EL (cell line): ENCODE results near the gene BLNK.

Experiments used
- DNase-seq: peaks from one replicate; pipeline ENCODE4 v3.0.0-alpha.2; 2016

The BLNK gene

DNA sequence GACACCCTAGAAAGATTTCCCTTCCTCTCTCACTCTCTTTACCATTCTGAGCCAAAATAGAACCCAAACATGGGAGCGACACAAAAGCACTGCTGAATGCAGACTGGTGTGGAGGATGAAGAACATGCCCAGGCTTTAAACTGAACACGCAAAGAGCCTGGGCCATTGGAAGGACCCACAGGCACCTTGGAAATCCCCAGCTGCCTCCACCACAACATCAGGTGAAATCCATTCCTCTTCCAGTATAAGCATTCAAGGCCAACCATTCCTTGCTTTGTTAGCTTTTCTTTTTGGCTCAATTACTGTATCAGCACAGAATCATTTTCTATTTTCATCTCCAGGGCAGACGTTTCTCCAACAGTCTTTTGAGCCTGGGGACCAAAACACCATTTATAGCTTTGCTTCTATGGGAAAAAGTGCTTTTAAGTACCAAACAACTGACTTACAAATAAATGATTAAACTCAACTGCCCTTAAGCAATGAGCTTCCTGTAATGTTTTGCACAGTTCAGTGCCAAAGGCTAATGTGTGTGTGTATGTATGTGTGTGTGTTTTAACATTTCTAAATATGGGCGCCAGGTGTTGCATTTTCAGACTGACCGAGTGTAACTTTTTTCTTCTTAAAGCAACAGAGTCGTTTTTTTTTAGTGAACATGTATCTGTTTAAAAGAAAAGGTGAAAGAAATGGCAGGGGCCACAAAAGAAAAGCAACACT lies 16.2 kb upstream of the BLNK start:
- no peak for DNase-seq

DNA sequence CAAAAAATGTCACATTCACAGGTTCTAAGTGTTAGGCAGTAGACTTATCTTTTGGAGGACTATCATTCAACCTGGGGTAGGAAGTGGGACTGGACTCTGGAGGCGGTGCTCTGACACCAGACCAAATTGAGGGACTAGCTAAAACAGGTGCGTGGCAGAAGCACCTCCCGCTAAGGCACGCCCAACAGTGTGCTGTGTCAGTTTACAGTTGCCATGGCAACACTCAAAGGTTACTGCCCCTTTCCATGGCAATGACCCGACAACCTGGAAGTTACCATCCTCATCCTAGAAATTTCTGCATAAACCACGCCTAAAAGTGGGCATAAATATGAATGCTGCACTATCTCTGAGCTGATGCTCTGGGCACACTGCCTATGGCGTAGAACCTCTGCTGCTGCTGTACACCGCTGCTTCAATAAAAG lies 14.0 kb upstream of the BLNK start:
- DNase-seq = no peak

DNA sequence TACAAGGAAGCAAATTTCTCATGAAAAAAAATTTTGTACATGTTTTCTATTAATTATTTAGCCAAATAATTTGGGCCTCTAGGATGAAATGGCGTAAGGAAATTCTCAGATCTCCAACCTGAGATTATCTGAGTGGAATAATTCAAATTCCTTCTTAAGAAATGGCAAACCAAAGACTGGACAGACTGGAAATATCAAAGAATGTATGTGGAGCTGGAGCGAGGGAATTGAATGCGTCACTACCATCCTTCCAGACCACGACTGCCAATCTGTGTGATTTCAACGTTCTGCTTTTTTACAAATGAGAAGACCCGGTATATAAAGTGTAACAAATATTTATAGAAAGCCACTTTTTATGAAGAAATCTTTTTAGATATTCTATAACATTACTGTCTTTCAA lies 12.4 kb upstream of the BLNK start:
- DNase-seq = no peak

DNA sequence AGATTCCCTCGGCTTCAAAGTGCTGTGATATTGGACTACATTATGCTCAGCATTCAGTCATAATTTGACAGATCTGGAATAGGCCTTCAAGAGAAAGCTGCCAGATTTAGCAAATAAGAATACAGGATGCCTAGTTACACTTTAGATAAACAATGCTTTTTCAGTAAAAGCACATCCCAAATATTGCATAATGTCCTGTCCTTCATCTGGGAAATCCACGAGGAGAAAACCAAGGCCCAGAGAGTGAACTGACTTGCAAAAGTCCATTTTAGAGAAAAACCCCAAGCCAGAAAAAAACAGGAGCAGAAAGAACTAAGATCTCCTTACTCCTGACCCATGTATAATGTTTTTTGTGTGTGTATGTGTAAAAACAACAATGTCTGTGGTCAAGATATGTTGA lies 12.0 kb upstream of the BLNK start:
- no peak for DNase-seq

DNA sequence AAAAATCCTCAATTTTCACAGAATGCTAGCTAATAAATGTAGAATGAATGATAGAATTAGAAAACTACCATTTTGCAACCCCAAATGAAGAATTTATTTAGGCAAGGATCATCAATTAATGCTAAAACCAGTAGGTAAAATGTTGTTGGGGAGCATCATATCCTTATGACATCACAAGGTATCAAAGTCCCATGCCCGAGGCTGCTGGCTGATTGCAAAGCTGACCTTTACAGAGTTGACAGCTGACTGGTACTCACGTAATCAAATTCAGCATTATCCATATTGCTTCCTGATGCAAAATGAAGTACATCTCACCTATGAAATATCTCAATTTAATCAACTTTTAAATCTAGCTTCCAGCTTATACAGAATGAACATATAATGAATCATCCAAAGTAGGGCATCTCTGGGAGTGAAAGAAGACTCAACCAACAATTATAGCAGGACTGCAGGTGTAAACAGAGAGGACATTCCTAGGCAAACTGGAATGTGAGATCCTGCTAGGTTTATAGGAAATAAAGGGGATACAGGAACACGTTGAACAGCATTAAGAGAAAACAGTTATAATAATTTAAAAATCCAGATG lies 10.2 kb upstream of the BLNK start:
- no peak for DNase-seq

DNA sequence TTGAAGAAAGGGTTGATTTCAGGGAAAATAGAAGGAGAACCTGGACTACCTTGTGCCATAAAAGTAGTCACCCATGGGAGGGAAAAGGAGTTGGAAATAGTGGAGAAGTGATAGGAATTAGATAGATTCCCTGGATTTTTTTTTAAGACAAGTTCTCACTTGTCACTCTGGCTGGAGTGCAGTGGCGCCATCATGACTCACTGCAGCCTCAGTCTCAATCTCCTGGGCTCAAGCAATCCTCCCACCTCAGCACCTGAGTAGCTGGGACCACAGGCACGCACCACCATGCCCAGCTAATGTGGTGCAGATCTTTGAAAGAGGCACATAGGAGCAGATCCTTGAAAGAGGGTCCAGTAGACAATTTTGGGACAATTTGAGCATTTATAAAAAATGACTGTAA lies 9.5 kb upstream of the BLNK start:
- no peak for DNase-seq

DNA sequence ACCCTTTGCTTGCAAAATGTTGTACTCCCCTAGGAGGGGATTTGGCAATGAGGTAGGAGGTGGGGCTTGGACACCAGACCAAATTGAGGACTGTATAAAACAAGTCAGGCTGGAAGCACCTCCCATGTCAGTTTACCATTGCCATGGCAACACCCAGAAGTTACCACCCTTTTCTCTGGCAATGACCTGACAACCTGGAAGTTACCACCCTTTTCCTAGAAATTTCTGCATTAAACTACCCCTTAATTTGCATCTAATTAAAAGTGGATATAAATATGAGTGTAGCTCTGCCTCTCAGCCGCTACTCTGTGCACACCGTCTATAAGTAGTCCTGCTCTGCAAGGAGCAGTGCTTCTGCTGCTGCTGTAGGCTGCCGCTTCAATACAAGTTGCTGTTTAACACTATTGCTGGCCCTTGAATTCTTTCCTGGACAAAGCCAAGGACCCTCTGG lies 7.8 kb upstream of the BLNK start:
- no peak for DNase-seq

DNA sequence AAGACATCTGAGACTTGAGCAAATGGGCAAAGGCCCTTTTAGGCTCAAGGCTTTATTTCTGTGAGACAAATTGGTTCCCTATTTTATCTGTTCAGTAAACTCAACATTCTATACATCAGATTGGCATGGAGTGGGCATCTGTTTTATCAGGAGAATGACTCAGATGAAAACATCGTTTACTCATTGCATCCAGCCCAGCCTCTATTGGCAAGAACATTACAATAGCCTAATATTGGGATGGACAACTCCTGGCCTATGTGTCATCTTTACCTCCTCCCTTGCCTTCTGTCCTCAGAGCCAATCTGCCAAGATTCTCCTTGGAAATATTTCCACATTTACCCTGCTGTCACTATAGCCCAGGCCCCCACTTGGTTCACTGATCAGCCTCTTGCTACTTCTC lies 5.5 kb upstream of the BLNK start:
- no peak for DNase-seq

DNA sequence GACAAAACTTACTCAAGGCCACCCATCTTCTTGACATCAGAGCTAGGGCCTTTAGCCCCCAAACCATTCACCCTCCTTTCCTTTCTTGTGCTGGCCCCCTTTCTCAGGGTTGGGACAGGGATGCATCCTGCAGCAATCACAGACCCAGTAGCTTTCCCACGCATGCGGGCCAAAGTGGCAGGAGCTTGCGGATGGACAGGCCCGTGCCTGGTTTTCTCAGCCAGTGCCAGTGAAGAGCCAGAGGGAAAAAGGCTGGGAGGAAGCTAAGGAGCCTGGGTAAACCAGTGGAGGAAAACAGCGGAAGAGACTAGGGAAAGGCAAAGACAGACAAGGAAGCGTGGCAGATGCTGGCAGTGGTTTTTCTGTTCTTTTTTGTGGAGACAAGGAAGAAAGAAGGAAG lies 5.1 kb upstream of the BLNK start:
- DNase-seq = no peak

DNA sequence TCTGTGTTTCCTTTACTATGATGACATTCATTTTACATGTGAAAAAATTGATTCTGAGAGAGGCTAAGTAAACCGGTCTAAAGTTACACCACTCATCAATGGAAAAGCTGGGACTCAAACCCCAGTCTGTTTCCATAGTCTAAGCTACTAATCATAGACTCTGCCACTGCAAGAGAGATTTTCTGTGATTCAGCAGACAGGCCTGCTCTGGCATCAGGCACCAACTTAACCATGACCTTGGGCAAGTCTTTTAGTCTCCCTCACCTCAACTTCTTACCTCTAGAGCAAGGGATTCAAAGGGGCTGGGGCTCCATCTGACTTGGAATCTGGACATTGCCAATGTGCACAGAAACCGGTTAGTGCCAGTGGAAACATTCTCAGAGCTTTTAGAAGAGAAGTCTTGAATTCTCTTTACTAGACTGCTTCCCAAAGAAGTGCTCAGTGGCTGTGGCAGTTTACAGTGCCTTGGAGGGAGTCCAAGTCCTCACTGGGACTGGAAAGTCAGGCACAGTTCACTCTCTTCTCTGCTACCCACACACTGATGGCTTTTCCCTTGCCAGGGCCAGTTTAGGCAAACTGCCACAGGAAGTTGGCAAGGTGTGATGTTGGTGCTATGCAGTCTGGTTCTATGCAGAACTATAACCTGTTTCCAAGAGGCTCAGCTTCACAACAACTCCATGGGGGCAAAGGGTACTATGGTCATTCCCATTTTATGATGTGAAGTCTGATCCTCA lies 4.5 kb upstream of the BLNK start:
- no peak for DNase-seq

DNA sequence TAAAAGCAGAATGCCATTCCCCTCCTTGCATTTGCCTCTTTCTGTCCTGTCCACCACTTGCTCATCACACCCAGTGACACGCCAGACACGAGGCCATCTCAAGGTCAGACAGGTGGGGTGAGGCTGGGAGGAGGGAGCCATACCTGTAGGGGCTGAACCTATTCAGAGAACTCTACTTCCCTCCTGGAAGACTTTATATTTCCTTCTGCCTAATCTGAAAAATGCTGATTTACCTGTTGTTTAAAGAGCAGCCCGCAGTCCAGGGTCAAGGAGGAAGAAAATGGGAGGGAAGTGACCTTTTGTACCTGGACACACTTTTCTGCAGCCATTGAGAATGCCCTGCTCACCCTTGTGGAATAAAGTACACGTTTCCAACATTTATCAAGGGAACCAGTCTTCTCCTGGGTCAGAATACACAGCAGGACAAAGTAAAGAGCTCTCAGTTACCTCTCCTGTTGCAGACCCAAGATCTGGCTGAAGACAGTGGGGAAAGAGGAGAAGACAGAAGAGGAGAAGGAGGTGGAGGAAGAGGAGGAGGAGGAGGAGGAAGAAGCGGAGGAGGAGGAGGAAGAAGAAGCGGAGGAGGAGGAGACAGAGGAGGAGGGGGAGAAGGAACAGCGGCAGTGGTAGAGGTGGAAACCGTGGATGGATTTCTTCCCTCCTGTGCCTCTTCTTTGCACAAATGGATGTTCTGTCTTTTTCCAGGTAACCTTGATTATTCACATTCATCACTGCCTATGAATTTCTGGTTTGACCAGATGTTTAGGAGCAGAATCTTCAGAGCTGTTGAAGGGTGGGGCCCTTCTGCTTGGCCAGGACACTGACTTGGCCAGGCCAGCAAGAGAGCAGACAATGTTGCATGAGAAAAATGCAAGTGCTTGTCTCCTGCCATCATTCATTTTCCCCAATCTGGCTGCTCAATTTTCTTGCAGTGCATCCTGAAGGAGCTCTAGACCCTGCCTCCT lies 1.2 kb upstream of the BLNK start:
- DNase-seq = no peak

DNA sequence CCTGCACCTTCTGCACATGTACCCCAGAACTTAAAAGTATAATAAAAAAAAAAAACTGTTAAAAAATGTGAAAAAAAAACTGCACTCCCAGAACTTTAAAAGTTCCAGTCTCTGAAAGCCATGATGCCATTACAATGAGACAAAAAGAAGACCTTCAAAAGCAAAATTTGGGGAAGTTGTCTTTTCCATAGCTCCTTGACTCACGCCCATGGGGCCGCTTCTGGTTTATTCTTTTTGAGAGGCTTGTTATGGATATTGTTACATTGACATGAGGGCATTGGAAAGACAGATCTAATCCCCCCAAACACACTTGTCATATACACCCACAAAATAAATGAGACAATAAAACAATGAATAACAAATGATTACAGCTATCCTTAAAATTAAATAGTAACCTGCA lies 798 bp downstream of the BLNK start:
- DNase-seq = no peak

DNA sequence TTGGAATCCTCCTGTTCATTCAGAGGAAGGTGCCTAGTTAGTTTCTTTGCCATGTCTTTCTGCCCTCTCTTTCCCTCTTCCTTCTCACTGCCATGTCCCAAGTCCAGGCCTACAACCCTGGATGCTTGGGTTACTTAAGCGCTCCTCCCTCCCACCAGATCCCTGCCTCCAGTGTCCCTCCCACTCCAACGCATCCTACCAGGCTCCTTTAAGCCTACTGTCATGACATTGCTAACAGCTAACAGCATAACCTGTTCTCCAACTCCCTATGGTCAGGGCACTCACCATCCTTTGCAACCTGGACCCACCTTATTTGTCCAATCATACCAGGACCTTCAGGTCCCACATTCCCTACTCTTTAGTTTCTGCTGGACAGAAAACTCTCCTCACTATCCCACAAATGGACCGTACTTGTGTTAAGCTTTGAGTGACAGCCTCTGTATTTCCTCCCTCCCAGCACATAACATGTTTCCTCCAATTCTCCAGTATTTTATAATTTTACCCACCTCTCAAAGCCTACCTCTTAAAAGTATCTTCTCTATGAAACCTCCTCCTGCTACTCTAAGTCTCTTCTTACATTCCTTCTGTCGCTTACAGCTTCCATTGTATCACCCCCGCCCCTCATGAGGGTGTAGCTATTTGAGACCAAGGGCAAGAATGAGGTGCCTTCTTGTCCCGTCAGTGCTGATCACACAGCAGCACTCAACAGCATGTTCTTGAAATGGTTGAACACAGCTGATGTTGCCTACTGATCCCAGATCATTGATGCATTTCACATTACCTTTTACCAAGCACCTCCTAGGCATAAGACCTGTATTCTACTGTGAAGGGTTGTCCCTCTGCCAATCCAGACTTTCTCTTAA lies 1.7 kb downstream of the BLNK start:
- no peak for DNase-seq

DNA sequence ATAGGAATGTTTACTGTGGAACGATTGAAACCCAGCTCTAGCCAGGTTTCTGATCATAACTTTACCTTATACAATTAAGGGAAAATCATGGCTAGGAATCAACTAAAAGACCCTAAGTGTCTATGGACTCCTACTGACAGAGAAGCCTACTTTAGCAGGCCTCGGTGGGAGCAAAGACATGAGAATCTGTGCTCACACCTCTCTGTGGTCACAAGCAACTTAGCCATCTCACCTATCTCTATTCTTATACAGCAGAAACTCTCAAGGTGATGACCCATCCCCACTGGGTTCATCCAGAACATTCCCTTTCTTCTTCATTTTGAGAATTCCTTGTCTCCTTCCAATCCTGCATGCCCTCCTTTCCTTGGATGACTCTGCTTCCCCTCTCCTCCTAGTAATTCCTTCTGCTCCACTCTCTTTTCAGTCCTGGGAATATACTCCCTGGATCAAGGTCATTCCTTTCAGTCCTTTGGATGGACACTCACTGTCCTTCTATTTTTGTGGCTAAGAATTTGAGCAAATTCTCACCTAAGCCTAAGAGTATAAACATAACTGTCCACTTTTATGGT lies 2.9 kb downstream of the BLNK start:
- no peak for DNase-seq

DNA sequence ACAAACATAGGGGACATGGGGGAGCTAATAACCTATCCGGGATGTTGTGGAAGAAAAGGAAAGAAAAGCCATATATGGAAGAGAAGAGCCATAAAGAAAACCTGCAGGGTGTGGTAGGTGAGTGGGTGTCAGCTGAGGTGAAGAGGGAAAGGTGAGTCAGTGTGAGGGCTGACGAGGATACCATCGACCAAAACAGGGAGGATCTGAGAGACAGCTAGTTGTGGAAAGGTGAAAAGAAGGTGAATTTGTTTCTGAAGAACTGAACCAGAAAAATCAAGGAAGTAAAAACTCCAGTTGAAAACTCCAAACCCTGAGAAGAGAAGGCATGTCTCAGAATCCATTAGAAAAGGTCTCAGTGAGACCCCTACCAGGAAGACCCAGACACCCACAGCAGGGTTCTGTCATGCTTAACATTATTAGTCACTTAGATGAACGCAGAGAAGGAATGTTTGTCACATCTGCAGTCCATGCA lies 4.1 kb downstream of the BLNK start:
- DNase-seq = no peak

DNA sequence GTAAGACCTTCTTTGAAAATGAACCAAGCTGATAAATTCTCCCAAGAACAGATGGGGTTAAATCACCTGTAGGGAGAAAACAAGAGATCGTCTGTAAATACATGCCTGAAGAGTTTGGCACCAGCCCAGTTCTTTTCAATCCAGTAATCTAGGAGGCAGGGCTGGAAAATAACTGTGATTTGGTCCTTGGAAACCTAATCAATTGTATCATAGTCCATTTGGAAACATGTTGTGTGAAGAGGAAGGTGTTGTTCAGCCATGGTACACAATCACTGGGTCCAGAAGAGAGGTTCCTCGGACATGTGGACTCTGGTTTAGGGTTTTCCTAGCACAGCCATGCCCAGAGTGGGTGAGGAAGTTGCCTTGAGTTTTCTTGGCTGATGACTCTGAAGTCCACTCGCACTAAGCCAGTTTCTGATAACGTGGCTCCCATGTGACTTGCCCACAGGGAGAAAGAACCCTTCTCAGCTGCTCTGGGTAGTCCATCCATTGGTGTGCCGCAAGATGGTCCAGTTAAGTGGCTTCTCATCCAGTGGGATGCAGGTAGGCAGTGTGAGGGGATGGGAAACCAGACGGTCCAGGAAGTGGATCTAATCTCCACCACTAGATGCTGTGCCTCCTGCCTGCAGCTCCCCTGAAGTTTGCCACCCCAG lies 5.1 kb downstream of the BLNK start:
- DNase-seq = no peak

DNA sequence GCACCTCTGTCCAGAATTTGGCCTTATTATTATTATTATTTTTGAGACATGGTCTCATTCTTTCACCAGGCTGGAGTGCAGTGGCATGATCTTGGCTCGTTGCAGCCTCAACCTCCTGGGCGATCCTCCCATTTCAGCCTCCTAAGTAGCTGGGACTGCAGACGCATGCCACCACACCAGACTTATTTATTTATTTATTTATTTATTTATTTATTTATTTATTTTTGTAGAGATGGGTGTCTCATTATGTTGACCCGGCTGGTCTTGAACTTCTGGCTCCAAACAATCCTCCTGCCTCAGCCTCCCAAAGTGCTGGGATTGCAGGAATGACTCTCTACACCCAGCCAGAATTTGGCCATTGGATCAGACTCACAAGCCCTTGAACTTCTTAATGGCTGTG lies 6.4 kb downstream of the BLNK start:
- no peak for DNase-seq

DNA sequence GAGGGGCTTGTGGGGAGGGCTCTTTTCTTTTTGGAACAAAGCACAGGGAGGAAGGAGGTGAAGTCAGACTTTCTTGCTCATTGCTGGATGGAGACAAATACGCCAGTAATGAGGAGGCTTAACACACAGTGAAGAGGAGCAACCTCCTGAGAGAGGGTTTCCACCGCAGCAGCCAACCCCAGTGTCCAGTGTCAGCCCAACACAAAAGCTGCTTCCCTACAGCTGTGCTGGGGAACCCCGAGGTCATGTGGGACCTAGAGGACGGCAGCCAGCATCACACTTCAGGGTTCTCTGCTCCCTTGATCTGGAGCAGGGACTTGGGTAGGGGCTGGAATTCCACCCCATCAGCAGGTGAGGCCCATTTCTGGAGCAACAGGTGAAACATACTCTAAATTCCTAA lies 7.7 kb downstream of the BLNK start:
- DNase-seq = no peak

DNA sequence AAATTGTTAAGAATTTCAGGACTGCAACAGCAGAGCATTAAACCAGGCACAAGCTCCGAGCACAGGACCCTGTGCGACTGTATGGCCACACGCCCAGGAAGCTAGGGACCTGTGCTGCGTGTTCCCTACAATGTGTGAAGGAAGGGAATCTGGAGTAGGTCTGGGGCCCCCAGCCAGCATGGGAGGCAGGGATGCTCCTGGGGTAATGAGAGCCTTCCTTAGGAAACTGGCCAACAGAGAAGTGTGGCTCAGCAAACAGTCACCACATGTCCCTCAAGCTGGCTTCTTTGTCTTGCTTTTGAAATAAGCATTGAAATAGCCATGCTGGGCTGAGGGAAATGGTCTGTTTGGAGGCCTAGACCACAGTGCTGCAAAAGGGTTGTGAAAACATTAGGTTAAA lies 8.2 kb downstream of the BLNK start:
- no peak for DNase-seq

DNA sequence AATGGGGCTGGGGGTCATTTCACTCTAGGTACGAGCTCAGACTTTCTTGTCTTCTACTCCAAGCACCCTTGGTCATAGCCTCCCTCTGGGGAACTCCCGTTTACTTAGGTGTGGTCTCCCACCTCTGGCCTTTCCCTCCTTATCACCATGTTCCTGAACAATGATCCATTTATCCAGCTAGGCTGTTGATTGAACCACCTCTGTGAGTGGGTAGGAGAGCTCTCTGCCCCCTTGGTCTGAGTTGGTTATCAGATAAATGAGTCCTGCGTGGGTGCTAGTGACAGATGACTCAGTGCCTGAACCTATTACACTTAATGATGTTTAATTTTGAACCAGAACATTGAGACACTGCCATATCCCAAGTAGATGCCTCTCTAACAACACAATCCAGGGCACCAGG lies 9.4 kb downstream of the BLNK start:
- no peak for DNase-seq

DNA sequence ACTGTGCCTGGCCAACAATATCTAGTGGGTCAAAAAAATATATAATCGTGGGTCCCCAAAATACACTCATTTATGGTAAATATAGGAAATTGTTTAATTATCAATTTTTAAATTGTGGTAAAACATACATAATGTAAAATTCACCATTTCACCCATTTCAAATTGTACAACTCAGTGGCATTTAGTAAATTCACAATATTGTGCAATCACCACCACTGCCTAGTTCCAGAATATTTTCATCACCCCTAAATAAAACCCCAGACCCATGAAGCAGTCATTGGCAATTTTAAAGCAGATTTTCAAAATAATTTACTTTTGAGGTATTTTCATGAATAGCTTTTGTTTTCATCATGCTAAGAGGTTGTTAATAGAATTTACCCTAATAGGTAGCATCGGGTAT lies 10.2 kb downstream of the BLNK start:
- DNase-seq = no peak
